Measurements from ENCODE around the gene EVPL.
A peak's percentile ranks its signal among the peaks of the same experiment; 100 is the strongest.

Gene EVPL

DNA sequence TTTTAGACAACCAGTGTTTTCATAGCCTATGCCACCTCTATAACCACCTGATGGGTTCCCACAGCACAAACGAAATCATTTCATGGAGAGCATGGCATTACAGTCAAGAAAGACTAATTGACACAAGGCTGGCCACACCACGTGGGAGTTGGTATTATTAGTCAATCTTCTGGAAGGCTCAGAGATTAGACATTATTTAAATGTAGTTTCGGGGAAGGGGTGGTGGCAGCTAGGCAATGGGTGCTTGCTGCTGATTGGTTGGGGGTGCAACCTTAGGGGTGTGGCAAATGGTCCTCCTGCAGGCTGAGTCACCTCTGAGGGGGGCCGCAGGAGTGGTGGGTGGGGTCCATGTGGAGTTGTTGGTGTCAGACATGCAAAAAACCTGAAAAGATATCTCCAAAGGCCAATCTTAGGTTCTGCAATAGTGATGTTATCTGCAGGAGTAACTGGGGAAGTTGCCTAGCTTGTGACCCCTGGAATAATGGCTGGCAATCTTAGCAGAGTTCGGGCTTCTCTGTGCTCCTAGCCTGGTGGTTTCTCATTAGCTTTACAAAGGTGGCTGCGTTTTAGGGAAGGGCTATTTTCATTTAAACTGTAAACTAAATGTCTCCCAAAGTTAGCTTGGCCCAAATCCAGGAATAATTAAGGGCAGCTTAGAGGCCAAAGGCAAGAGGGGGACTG is 43.5 kb downstream of the EVPL start (continued):
- TF ChIP-seq, protein P1, sequence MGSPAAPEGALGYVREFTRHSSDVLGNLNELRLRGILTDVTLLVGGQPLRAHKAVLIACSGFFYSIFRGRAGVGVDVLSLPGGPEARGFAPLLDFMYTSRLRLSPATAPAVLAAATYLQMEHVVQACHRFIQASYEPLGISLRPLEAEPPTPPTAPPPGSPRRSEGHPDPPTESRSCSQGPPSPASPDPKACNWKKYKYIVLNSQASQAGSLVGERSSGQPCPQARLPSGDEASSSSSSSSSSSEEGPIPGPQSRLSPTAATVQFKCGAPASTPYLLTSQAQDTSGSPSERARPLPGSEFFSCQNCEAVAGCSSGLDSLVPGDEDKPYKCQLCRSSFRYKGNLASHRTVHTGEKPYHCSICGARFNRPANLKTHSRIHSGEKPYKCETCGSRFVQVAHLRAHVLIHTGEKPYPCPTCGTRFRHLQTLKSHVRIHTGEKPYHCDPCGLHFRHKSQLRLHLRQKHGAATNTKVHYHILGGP (tag by site-specific recombination; IDR thresholded peaks at IDR 0.05), result no peak
- no peak for TF ChIP-seq ZNF473 (tag by site-specific recombination; IDR thresholded peaks at IDR 0.05)
- TF ChIP-seq, protein P2, sequence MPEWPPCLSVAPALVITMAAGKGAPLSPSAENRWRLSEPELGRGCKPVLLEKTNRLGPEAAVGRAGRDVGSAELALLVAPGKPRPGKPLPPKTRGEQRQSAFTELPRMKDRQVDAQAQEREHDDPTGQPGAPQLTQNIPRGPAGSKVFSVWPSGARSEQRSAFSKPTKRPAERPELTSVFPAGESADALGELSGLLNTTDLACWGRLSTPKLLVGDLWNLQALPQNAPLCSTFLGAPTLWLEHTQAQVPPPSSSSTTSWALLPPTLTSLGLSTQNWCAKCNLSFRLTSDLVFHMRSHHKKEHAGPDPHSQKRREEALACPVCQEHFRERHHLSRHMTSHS (tag by site-specific recombination; IDR thresholded peaks at IDR 0.05), result no peak
- TF ChIP-seq ZNF169 (tag by site-specific recombination; IDR thresholded peaks at IDR 0.05), result no peak
- no peak for TF ChIP-seq ZNF155 (tag by site-specific recombination; IDR thresholded peaks at IDR 0.05)
- no peak for TF ChIP-seq ZBTB20 (tag by site-specific recombination; IDR thresholded peaks at IDR 0.05)
- 0 out of 2 replicates have a peak, but pooled peaks have one; percentile 7 for TF ChIP-seq ZIC2 (tag by site-specific recombination; IDR thresholded peaks at IDR 0.05)
- no peak for TF ChIP-seq ZNF132 (tag by site-specific recombination; IDR thresholded peaks at IDR 0.05; ENCODE audit: borderline replicate concordance)
- peak; percentile 41; the same call in 1 of the 2 replicates for TF ChIP-seq SCRT2 (tag by site-specific recombination; IDR thresholded peaks at IDR 0.05)
- 0 out of 2 replicates have a peak, but pooled peaks have one; percentile 7 for TF ChIP-seq YY2 (tag by site-specific recombination; IDR thresholded peaks at IDR 0.05)
- peak; percentile 30; the same call in 1 of the 2 replicates for TF ChIP-seq ZFHX2 (tag by site-specific recombination; conservative IDR thresholded peaks at IDR 0.05)
- TF ChIP-seq, protein P3, sequence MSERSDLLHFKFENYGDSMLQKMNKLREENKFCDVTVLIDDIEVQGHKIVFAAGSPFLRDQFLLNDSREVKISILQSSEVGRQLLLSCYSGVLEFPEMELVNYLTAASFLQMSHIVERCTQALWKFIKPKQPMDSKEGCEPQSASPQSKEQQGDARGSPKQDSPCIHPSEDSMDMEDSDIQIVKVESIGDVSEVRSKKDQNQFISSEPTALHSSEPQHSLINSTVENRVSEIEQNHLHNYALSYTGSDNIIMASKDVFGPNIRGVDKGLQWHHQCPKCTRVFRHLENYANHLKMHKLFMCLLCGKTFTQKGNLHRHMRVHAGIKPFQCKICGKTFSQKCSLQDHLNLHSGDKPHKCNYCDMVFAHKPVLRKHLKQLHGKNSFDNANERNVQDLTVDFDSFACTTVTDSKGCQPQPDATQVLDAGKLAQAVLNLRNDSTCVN (tag by site-specific recombination; optimal IDR thresholded peaks at IDR 0.05), result no peak
- no peak for TF ChIP-seq ZNF776 (tag by site-specific recombination; IDR thresholded peaks at IDR 0.05; ENCODE audit: borderline replicate concordance)
- no peak for TF ChIP-seq ZNF211 (tag by site-specific recombination; IDR thresholded peaks at IDR 0.05; ENCODE audit: low read depth)
- peak; percentile 22; the same call in 1 of the 2 replicates for TF ChIP-seq ZNF335 (tag by site-specific recombination; conservative IDR thresholded peaks at IDR 0.05)
- TF ChIP-seq ZNF624 (tag by site-specific recombination; IDR thresholded peaks at IDR 0.05), result no peak
- no peak for TF ChIP-seq ZNF138 (tag by site-specific recombination; IDR thresholded peaks at IDR 0.05; ENCODE audit: borderline replicate concordance)
- TF ChIP-seq, protein P4, sequence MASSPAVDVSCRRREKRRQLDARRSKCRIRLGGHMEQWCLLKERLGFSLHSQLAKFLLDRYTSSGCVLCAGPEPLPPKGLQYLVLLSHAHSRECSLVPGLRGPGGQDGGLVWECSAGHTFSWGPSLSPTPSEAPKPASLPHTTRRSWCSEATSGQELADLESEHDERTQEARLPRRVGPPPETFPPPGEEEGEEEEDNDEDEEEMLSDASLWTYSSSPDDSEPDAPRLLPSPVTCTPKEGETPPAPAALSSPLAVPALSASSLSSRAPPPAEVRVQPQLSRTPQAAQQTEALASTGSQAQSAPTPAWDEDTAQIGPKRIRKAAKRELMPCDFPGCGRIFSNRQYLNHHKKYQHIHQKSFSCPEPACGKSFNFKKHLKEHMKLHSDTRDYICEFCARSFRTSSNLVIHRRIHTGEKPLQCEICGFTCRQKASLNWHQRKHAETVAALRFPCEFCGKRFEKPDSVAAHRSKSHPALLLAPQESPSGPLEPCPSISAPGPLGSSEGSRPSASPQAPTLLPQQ (tag by site-specific recombination; IDR thresholded peaks at IDR 0.05), result no peak
- 0 out of 2 replicates have a peak, but pooled peaks have one; percentile 9 for TF ChIP-seq ZEB2 (tag by site-specific recombination; IDR thresholded peaks at IDR 0.05)
- TF ChIP-seq MEIS1 (CRISPR knock-in tag; IDR thresholded peaks at IDR 0.05; ENCODE audit: borderline replicate concordance), result no peak
- TF ChIP-seq, protein P5, sequence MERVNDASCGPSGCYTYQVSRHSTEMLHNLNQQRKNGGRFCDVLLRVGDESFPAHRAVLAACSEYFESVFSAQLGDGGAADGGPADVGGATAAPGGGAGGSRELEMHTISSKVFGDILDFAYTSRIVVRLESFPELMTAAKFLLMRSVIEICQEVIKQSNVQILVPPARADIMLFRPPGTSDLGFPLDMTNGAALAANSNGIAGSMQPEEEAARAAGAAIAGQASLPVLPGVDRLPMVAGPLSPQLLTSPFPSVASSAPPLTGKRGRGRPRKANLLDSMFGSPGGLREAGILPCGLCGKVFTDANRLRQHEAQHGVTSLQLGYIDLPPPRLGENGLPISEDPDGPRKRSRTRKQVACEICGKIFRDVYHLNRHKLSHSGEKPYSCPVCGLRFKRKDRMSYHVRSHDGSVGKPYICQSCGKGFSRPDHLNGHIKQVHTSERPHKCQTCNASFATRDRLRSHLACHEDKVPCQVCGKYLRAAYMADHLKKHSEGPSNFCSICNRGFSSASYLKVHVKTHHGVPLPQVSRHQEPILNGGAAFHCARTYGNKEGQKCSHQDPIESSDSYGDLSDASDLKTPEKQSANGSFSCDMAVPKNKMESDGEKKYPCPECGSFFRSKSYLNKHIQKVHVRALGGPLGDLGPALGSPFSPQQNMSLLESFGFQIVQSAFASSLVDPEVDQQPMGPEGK (tag by site-specific recombination; IDR thresholded peaks at IDR 0.05), result peak; percentile 93
- TF ChIP-seq, protein P6, sequence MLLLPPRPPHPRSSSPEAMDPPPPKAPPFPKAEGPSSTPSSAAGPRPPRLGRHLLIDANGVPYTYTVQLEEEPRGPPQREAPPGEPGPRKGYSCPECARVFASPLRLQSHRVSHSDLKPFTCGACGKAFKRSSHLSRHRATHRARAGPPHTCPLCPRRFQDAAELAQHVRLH (tag by site-specific recombination; IDR thresholded peaks at IDR 0.05), result no peak
- TF ChIP-seq GLIS1 (tag by site-specific recombination; IDR thresholded peaks at IDR 0.05), result peak; percentile 93
- TF ChIP-seq ZNF114 (tag by site-specific recombination; IDR thresholded peaks at IDR 0.05), result no peak
- TF ChIP-seq, protein P7, sequence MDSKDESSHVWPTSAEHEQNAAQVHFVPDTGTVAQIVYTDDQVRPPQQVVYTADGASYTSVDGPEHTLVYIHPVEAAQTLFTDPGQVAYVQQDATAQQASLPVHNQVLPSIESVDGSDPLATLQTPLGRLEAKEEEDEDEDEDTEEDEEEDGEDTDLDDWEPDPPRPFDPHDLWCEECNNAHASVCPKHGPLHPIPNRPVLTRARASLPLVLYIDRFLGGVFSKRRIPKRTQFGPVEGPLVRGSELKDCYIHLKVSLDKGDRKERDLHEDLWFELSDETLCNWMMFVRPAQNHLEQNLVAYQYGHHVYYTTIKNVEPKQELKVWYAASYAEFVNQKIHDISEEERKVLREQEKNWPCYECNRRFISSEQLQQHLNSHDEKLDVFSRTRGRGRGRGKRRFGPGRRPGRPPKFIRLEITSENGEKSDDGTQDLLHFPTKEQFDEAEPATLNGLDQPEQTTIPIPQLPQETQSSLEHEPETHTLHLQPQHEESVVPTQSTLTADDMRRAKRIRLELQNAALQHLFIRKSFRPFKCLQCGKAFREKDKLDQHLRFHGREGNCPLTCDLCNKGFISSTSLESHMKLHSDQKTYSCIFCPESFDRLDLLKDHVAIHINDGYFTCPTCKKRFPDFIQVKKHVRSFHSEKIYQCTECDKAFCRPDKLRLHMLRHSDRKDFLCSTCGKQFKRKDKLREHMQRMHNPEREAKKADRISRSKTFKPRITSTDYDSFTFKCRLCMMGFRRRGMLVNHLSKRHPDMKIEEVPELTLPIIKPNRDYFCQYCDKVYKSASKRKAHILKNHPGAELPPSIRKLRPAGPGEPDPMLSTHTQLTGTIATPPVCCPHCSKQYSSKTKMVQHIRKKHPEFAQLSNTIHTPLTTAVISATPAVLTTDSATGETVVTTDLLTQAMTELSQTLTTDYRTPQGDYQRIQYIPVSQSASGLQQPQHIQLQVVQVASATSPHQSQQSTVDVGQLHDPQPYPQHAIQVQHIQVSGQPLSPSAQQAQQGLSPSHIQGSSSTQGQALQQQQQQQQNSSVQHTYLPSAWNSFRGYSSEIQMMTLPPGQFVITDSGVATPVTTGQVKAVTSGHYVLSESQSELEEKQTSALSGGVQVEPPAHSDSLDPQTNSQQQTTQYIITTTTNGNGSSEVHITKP (tag by site-specific recombination; IDR thresholded peaks at IDR 0.05), result no peak
- no peak for TF ChIP-seq ZFP37 (tag by site-specific recombination; IDR thresholded peaks at IDR 0.05)
- TF ChIP-seq ZBTB17 (tag by site-specific recombination; IDR thresholded peaks at IDR 0.05), result peak; percentile 85
- TF ChIP-seq ZNF23 (tag by site-specific recombination; IDR thresholded peaks at IDR 0.05; ENCODE audit: borderline replicate concordance), result no peak

Measured in HEK293 (cell line).